ENCODE data around the gene KIF3B. TPM values are rescaled to one million over a fixed set of nuclear protein-coding genes. Genes with fewer than 3 reads are reported as not detected.

Gene KIF3B
- polyA plus RNA-seq, 4 donors = 16.2 to 62.0 (median 26.5) TPM

- H3K27me3 ChIP-seq (ENCODE audit: control insufficient read depth in 3 of 3, insufficient read depth in 3 of 3, low read length in 3 of 3) = no peaks in the 10 kb centered on the region
- DNase-seq (peak in 1 of 2 donors; percentile 91), FAIRE-seq (no peak)
- H3K4me1 ChIP-seq (ENCODE audit: control insufficient read depth in 3 of 3, insufficient read depth in 2 of 3, low read depth in 1 of 3, low read length in 2 of 3) = peaks cover 0 to 6% (median 0%) of the 10 kb centered on the region in 3 donors
- no peaks in the 10 kb centered on the region for H3K9me3 ChIP-seq (ENCODE audit: control insufficient read depth in 2 of 2, insufficient read depth in 1 of 2, low read depth in 1 of 2, low read length in 1 of 2)
- peak overlapping the region in 1 of 3 donors; percentile 30 for H3K27ac ChIP-seq (ENCODE audit: low read depth in 1 of 3, low read length in 2 of 3)
- H3K4me3 ChIP-seq (ENCODE audit: low read depth in 1 of 3, low read length in 3 of 3) = no peak overlapping the region
- WGBS, 3 donors = 34 to 73% (median 51%) methylated on average over 3 of the region's 3 CpGs
- H3K36me3 ChIP-seq (ENCODE audit: control insufficient read depth in 3 of 3, insufficient read depth in 2 of 3, low read depth in 1 of 3, low read length in 3 of 3) = peaks cover 0 to 7% (median 0%) of the 10 kb centered on the region in 3 donors
Observed at GRCh38 chr20:32343439-32343838, 66.0 kb downstream of the KIF3B start.

GRCh38 chr20:32344835-32345506, 67.5 kb downstream of the KIF3B start:
- Histone ChIP-seq H3K36me3 (ENCODE audit: control insufficient read depth in 3 of 3, insufficient read depth in 2 of 3, low read depth in 1 of 3, low read length in 3 of 3) (peaks cover 0 to 4% (median 0%) of the 10 kb centered on the region in 3 donors), H3K4me3 (ENCODE audit: low read depth in 1 of 3, low read length in 3 of 3) (no peak overlapping the region), H3K27me3 (ENCODE audit: control insufficient read depth in 3 of 3, insufficient read depth in 3 of 3, low read length in 3 of 3) (no peaks in the 10 kb centered on the region), H3K27ac (ENCODE audit: low read depth in 1 of 3, low read length in 2 of 3) (no peak overlapping the region), H3K4me1 (ENCODE audit: control insufficient read depth in 3 of 3, insufficient read depth in 2 of 3, low read depth in 1 of 3, low read length in 2 of 3) (peaks cover 0 to 6% (median 0%) of the 10 kb centered on the region in 3 donors), H3K9me3 (ENCODE audit: control insufficient read depth in 2 of 2, insufficient read depth in 1 of 2, low read depth in 1 of 2, low read length in 1 of 2) (no peaks in the 10 kb centered on the region)
- FAIRE-seq = no peak
- no peak for DNase-seq
- 45 to 48% (median 47%) methylated on average over 7 of the region's 7 CpGs for WGBS, 3 donors

GRCh38 chr20:32348207-32348606, 70.8 kb downstream of the KIF3B start:
- H3K4me3 ChIP-seq (ENCODE audit: low read depth in 1 of 3, low read length in 3 of 3) = no peak overlapping the region

GRCh38 chr20:32350421-32350820, 73.0 kb downstream of the KIF3B start:
- Histone ChIP-seq H3K27me3 (ENCODE audit: control insufficient read depth in 3 of 3, insufficient read depth in 3 of 3, low read length in 3 of 3) (no peaks in the 10 kb centered on the region), H3K4me1 (ENCODE audit: control insufficient read depth in 3 of 3, insufficient read depth in 2 of 3, low read depth in 1 of 3, low read length in 2 of 3) (no peaks in the 10 kb centered on the region), H3K27ac (ENCODE audit: low read depth in 1 of 3, low read length in 2 of 3) (no peak overlapping the region), H3K9me3 (ENCODE audit: control insufficient read depth in 2 of 2, insufficient read depth in 1 of 2, low read depth in 1 of 2, low read length in 1 of 2) (no peaks in the 10 kb centered on the region), H3K4me3 (ENCODE audit: low read depth in 1 of 3, low read length in 3 of 3) (no peak overlapping the region), H3K36me3 (ENCODE audit: control insufficient read depth in 3 of 3, insufficient read depth in 2 of 3, low read depth in 1 of 3, low read length in 3 of 3) (peaks cover 0 to 9% (median 0%) of the 10 kb centered on the region in 3 donors)
- 90 to 95% (median 91%) methylated on average over 3 of the region's 3 CpGs for WGBS, 3 donors
- no peak for DNase-seq
- no peak for FAIRE-seq

More at GRCh38 chr20:32348207-32348606, 70.8 kb downstream of the KIF3B start:
- H3K9me3 ChIP-seq (ENCODE audit: control insufficient read depth in 2 of 2, insufficient read depth in 1 of 2, low read depth in 1 of 2, low read length in 1 of 2) = no peaks in the 10 kb centered on the region
- WGBS, 3 donors = 50 to 79% (median 56%) methylated on average over 3 of the region's 3 CpGs
- peaks cover 0 to 9% (median 0%) of the 10 kb centered on the region in 3 donors for H3K36me3 ChIP-seq (ENCODE audit: control insufficient read depth in 3 of 3, insufficient read depth in 2 of 3, low read depth in 1 of 3, low read length in 3 of 3)
- H3K4me1 ChIP-seq (ENCODE audit: control insufficient read depth in 3 of 3, insufficient read depth in 2 of 3, low read depth in 1 of 3, low read length in 2 of 3) = peaks cover 0 to 6% (median 0%) of the 10 kb centered on the region in 3 donors
- DNase-seq (no peak), FAIRE-seq (no peak)
- no peak overlapping the region for H3K27ac ChIP-seq (ENCODE audit: low read depth in 1 of 3, low read length in 2 of 3)
- no peaks in the 10 kb centered on the region for H3K27me3 ChIP-seq (ENCODE audit: control insufficient read depth in 3 of 3, insufficient read depth in 3 of 3, low read length in 3 of 3)

GRCh38 chr20:32352121-32352720, 74.8 kb downstream of the KIF3B start:
- H3K4me3 ChIP-seq (ENCODE audit: low read depth in 1 of 3, low read length in 3 of 3) = no peak overlapping the region
- peaks cover 0 to 9% (median 0%) of the 10 kb centered on the region in 3 donors for H3K36me3 ChIP-seq (ENCODE audit: control insufficient read depth in 3 of 3, insufficient read depth in 2 of 3, low read depth in 1 of 3, low read length in 3 of 3)
- FAIRE-seq (no peak), DNase-seq (peak in 1 of 2 donors; percentile 32)
- no peak overlapping the region for H3K27ac ChIP-seq (ENCODE audit: low read depth in 1 of 3, low read length in 2 of 3)
- WGBS, 3 donors = 81 to 91% (median 84%) methylated on average over 3 of the region's 3 CpGs
- H3K4me1 ChIP-seq (ENCODE audit: control insufficient read depth in 3 of 3, insufficient read depth in 2 of 3, low read depth in 1 of 3, low read length in 2 of 3) = peaks cover 0 to 5% (median 3%) of the 10 kb centered on the region in 3 donors
- no peaks in the 10 kb centered on the region for H3K27me3 ChIP-seq (ENCODE audit: control insufficient read depth in 3 of 3, insufficient read depth in 3 of 3, low read length in 3 of 3)
- H3K9me3 ChIP-seq (ENCODE audit: control insufficient read depth in 2 of 2, insufficient read depth in 1 of 2, low read depth in 1 of 2, low read length in 1 of 2) = no peaks in the 10 kb centered on the region

GRCh38 chr20:32353848-32354496, 76.5 kb downstream of the KIF3B start:
- Histone ChIP-seq H3K27me3 (ENCODE audit: control insufficient read depth in 3 of 3, insufficient read depth in 3 of 3, low read length in 3 of 3) (no peaks in the 10 kb centered on the region), H3K9me3 (ENCODE audit: control insufficient read depth in 2 of 2, insufficient read depth in 1 of 2, low read depth in 1 of 2, low read length in 1 of 2) (no peaks in the 10 kb centered on the region), H3K4me3 (ENCODE audit: low read depth in 1 of 3, low read length in 3 of 3) (no peak overlapping the region), H3K36me3 (ENCODE audit: control insufficient read depth in 3 of 3, insufficient read depth in 2 of 3, low read depth in 1 of 3, low read length in 3 of 3) (peaks cover 0 to 9% (median 0%) of the 10 kb centered on the region in 3 donors), H3K27ac (ENCODE audit: low read depth in 1 of 3, low read length in 2 of 3) (no peak overlapping the region), H3K4me1 (ENCODE audit: control insufficient read depth in 3 of 3, insufficient read depth in 2 of 3, low read depth in 1 of 3, low read length in 2 of 3) (peaks cover 0 to 10% (median 3%) of the 10 kb centered on the region in 3 donors)
- WGBS, 3 donors = 89 to 91% (median 90%) methylated on average over 6 of the region's 6 CpGs
- no peak for FAIRE-seq
- no peak for DNase-seq

GRCh38 chr20:32354592-32355416, 77.4 kb downstream of the KIF3B start:
- DNase-seq (no peak), FAIRE-seq (no peak)
- Histone ChIP-seq H3K36me3 (ENCODE audit: control insufficient read depth in 3 of 3, insufficient read depth in 2 of 3, low read depth in 1 of 3, low read length in 3 of 3) (peaks cover 0 to 5% (median 0%) of the 10 kb centered on the region in 3 donors), H3K27me3 (ENCODE audit: control insufficient read depth in 3 of 3, insufficient read depth in 3 of 3, low read length in 3 of 3) (no peaks in the 10 kb centered on the region), H3K27ac (ENCODE audit: low read depth in 1 of 3, low read length in 2 of 3) (no peak overlapping the region), H3K9me3 (ENCODE audit: control insufficient read depth in 2 of 2, insufficient read depth in 1 of 2, low read depth in 1 of 2, low read length in 1 of 2) (no peaks in the 10 kb centered on the region), H3K4me1 (ENCODE audit: control insufficient read depth in 3 of 3, insufficient read depth in 2 of 3, low read depth in 1 of 3, low read length in 2 of 3) (peaks cover 0 to 10% (median 3%) of the 10 kb centered on the region in 3 donors), H3K4me3 (ENCODE audit: low read depth in 1 of 3, low read length in 3 of 3) (no peak overlapping the region)
- WGBS, 3 donors = 48 to 57% (median 54%) methylated on average over 2 of the region's 2 CpGs

GRCh38 chr20:32355417-32355841, 78.0 kb downstream of the KIF3B start:
- DNase-seq (no peak), FAIRE-seq (no peak)
- no peaks in the 10 kb centered on the region for H3K9me3 ChIP-seq (ENCODE audit: control insufficient read depth in 2 of 2, insufficient read depth in 1 of 2, low read depth in 1 of 2, low read length in 1 of 2)
- peak overlapping the region in 1 of 3 donors; percentile 1 for H3K27ac ChIP-seq (ENCODE audit: low read depth in 1 of 3, low read length in 2 of 3)
- no peak overlapping the region for H3K4me3 ChIP-seq (ENCODE audit: low read depth in 1 of 3, low read length in 3 of 3)
- H3K36me3 ChIP-seq (ENCODE audit: control insufficient read depth in 3 of 3, insufficient read depth in 2 of 3, low read depth in 1 of 3, low read length in 3 of 3) = peaks cover 0 to 2% (median 0%) of the 10 kb centered on the region in 3 donors
- H3K27me3 ChIP-seq (ENCODE audit: control insufficient read depth in 3 of 3, insufficient read depth in 3 of 3, low read length in 3 of 3) = no peaks in the 10 kb centered on the region
- WGBS, 3 donors = 64 to 81% (median 67%) methylated on average over 6 of the region's 6 CpGs
- peaks cover 3 to 13% (median 4%) of the 10 kb centered on the region in 3 donors for H3K4me1 ChIP-seq (ENCODE audit: control insufficient read depth in 3 of 3, insufficient read depth in 2 of 3, low read depth in 1 of 3, low read length in 2 of 3)

Data from small intestine (tissue), 7 donors.